ENCODE measurements around the gene SH3GL2.

SH3GL2 gene

DNA sequence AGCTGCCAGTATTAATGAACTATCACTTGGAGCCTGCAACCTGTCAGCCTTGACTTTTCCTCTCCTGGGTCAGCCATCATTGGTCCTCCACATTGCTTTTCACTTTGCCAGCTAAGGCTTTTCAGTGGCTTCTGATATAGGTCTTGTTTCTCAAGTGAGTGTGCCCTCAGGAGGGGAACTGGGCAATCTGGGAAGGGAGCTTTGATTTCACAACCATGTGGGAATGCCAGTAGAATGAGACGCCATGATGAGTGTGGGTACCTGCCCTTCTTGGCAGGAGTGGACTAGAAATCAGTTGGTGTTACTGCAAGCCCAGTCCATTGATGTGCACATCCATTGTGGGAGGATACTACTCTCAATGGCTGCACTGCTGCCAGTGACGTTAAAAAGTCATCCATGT is 54.1 kb downstream of the SH3GL2 start:
- Histone ChIP-seq H3K14ac (ENCODE audit: low read length) (no peak overlapping the region), H3K4ac (ENCODE audit: low read depth, low read length) (no peak overlapping the region), H3K4me3 (ENCODE audit: low read depth, low read length) (no peak overlapping the region), H2AK5ac (ENCODE audit: low read length) (no peak overlapping the region), H4K8ac (ENCODE audit: low read depth, low read length) (no peak overlapping the region), H3K36me3 (ENCODE audit: control insufficient read depth in 1 of 2, insufficient read depth in 2 of 2, low read length in 2 of 2) (no peaks in the 10 kb centered on the region), H3K18ac (ENCODE audit: low read length) (no peak overlapping the region), H3K27ac (ENCODE audit: low read depth, low read length) (no peak overlapping the region), H3K9me3 (ENCODE audit: insufficient read depth, low read depth, low read length) (no peaks in the 10 kb centered on the region), H2BK5ac (ENCODE audit: low read depth, low read length, poor library complexity) (no peak overlapping the region), H3K23ac (ENCODE audit: low read length) (no peak overlapping the region), H3K79me2 (ENCODE audit: control insufficient read depth, insufficient read depth, low read length, poor library complexity) (no peaks in the 10 kb centered on the region), H2BK120ac (ENCODE audit: insufficient read depth, low read length, poor library complexity) (no peak overlapping the region), H2AFZ (ENCODE audit: insufficient read depth, low read length, poor library complexity) (no peak overlapping the region), H4K12ac (ENCODE audit: low read depth, low read length) (no peak overlapping the region), H3K4me2 (ENCODE audit: low read length) (no peak overlapping the region), H4K91ac (ENCODE audit: low read depth, low read length) (no peak overlapping the region), H3K9ac (ENCODE audit: low read length) (no peak overlapping the region), H3K27me3 (ENCODE audit: insufficient read depth, low read length) (no peaks in the 10 kb centered on the region), H2BK12ac (ENCODE audit: low read length) (no peak overlapping the region), H3K79me1 (ENCODE audit: low read length) (no peaks in the 10 kb centered on the region), H3K4me1 (ENCODE audit: control insufficient read depth in 1 of 2, insufficient read depth in 2 of 2, low read length in 2 of 2) (peaks cover 0 to 7% of the 10 kb centered on the region in 2 experiments)
- no peak for DNase-seq
- no CpG with 5 or more reads among the region's 2 CpGs for WGBS (ENCODE audit: extremely low coverage, insufficient coverage, insufficient read length)

DNA sequence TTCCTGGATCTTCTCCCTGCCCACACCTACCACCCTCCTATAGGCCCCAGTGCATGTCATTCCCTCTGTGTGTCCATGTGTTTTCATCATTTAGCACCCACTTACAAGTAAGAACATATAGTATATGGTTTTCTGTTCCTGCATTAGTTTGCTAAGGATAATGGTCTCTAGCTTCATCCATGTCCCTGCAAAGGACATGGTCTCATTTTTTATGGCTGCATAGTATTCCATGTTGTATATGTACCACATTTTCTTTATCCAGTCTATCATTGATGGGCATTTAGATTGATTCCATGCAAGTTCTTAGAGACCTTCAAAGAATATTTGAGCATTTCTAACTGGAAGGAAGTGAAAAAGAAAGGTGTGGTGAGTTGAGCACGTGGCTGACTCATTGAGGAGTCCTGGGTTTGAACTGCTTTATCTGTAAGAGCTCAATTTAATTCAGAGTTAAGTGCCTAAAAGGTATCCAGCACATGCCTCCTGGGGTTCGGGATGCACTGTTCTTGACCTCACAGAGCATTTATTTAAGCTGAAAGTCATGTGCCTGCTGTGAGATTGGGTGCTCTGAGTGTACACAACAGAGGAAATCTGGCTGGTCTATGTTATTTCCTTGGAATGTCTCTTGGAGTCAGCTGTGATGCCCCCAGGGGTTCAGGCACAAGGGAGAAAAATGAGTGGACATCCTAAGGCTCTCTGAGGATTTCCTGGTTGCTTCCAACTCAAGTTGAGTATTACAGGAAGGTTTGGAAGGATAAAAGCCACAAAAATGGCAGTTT is 56.4 kb downstream of the SH3GL2 start:
- no peaks in the 10 kb centered on the region for H3K9me3 ChIP-seq (ENCODE audit: insufficient read depth, low read depth, low read length)
- WGBS (ENCODE audit: extremely low coverage, insufficient coverage, insufficient read length), result no CpG with 5 or more reads among the region's 2 CpGs
- no peaks in the 10 kb centered on the region for H3K79me1 ChIP-seq (ENCODE audit: low read length)
- DNase-seq, result no peak
- no peak overlapping the region for H3K4ac ChIP-seq (ENCODE audit: low read depth, low read length)
- H3K23ac ChIP-seq (ENCODE audit: low read length), result no peak overlapping the region
- no peak overlapping the region for H3K9ac ChIP-seq (ENCODE audit: low read length)
- H4K12ac ChIP-seq (ENCODE audit: low read depth, low read length), result no peak overlapping the region
- H3K4me3 ChIP-seq (ENCODE audit: low read depth, low read length), result no peak overlapping the region
- no peak overlapping the region for H2BK12ac ChIP-seq (ENCODE audit: low read length)
- H3K79me2 ChIP-seq (ENCODE audit: control insufficient read depth, insufficient read depth, low read length, poor library complexity), result no peaks in the 10 kb centered on the region
- H3K4me2 ChIP-seq (ENCODE audit: low read length), result no peak overlapping the region
- H2BK5ac ChIP-seq (ENCODE audit: low read depth, low read length, poor library complexity), result no peak overlapping the region
- H3K14ac ChIP-seq (ENCODE audit: low read length), result no peak overlapping the region
- H2AFZ ChIP-seq (ENCODE audit: insufficient read depth, low read length, poor library complexity), result no peak overlapping the region
- no peak overlapping the region for H2BK120ac ChIP-seq (ENCODE audit: insufficient read depth, low read length, poor library complexity)
- no peak overlapping the region for H3K18ac ChIP-seq (ENCODE audit: low read length)
- no peak overlapping the region for H4K8ac ChIP-seq (ENCODE audit: low read depth, low read length)
- no peak overlapping the region for H4K91ac ChIP-seq (ENCODE audit: low read depth, low read length)
- H2AK5ac ChIP-seq (ENCODE audit: low read length), result no peak overlapping the region
- H3K36me3 ChIP-seq (ENCODE audit: control insufficient read depth in 1 of 2, insufficient read depth in 2 of 2, low read length in 2 of 2), result no peaks in the 10 kb centered on the region
- H3K27me3 ChIP-seq (ENCODE audit: insufficient read depth, low read length), result no peaks in the 10 kb centered on the region
- peak overlapping the region; percentile 34 for H3K27ac ChIP-seq (ENCODE audit: low read depth, low read length)
- peaks cover 0 to 6% of the 10 kb centered on the region in 2 experiments for H3K4me1 ChIP-seq (ENCODE audit: control insufficient read depth in 1 of 2, insufficient read depth in 2 of 2, low read length in 2 of 2)

GRCh38 chr9:17636349-17636748 is 57.5 kb downstream of the SH3GL2 start:
- Histone ChIP-seq H3K27ac (ENCODE audit: low read depth, low read length) (no peak overlapping the region), H3K14ac (ENCODE audit: low read length) (no peak overlapping the region), H3K4me2 (ENCODE audit: low read length) (no peak overlapping the region), H2AFZ (ENCODE audit: insufficient read depth, low read length, poor library complexity) (no peak overlapping the region), H3K4ac (ENCODE audit: low read depth, low read length) (no peak overlapping the region), H3K23ac (ENCODE audit: low read length) (no peak overlapping the region), H4K8ac (ENCODE audit: low read depth, low read length) (no peak overlapping the region), H3K4me3 (ENCODE audit: low read depth, low read length) (no peak overlapping the region), H2BK5ac (ENCODE audit: low read depth, low read length, poor library complexity) (no peak overlapping the region), H3K9me3 (ENCODE audit: insufficient read depth, low read depth, low read length) (no peaks in the 10 kb centered on the region), H3K9ac (ENCODE audit: low read length) (no peak overlapping the region), H3K27me3 (ENCODE audit: insufficient read depth, low read length) (no peaks in the 10 kb centered on the region), H3K36me3 (ENCODE audit: control insufficient read depth in 1 of 2, insufficient read depth in 2 of 2, low read length in 2 of 2) (no peaks in the 10 kb centered on the region), H2BK12ac (ENCODE audit: low read length) (no peak overlapping the region), H3K4me1 (ENCODE audit: control insufficient read depth in 1 of 2, insufficient read depth in 2 of 2, low read length in 2 of 2) (no peaks in the 10 kb centered on the region), H3K79me1 (ENCODE audit: low read length) (no peaks in the 10 kb centered on the region), H4K12ac (ENCODE audit: low read depth, low read length) (no peak overlapping the region), H2BK120ac (ENCODE audit: insufficient read depth, low read length, poor library complexity) (no peak overlapping the region), H3K79me2 (ENCODE audit: control insufficient read depth, insufficient read depth, low read length, poor library complexity) (no peaks in the 10 kb centered on the region), H3K18ac (ENCODE audit: low read length) (no peak overlapping the region), H4K91ac (ENCODE audit: low read depth, low read length) (no peak overlapping the region), H2AK5ac (ENCODE audit: low read length) (no peak overlapping the region)
- no peak for DNase-seq
- no CpG with 5 or more reads among the region's 2 CpGs for WGBS (ENCODE audit: extremely low coverage, insufficient coverage, insufficient read length)

DNA sequence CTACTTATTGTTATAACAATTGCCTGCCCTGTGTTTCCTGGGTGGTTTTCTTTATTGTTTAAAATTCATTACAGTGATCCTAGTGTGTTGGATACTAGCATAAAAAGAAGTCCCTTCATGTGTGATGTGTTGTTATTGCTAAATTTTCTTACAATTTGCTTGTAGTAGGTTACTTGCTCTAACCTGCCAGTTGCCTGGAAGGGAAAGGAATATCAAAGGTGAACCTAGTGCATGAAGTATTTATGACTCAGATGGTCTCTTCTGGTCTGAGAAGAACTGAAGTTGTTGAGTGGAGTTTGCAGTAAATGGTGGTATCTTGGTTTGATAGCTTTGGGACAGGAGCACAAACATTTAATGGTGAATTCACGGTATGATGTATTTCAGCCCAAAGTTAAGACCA is 58.0 kb downstream of the SH3GL2 start:
- Histone ChIP-seq H2AFZ (ENCODE audit: insufficient read depth, low read length, poor library complexity) (no peak overlapping the region), H2AK5ac (ENCODE audit: low read length) (no peak overlapping the region), H3K18ac (ENCODE audit: low read length) (no peak overlapping the region), H3K9me3 (ENCODE audit: insufficient read depth, low read depth, low read length) (no peaks in the 10 kb centered on the region), H3K36me3 (ENCODE audit: control insufficient read depth in 1 of 2, insufficient read depth in 2 of 2, low read length in 2 of 2) (no peaks in the 10 kb centered on the region), H3K4me2 (ENCODE audit: low read length) (no peak overlapping the region), H3K4me1 (ENCODE audit: control insufficient read depth in 1 of 2, insufficient read depth in 2 of 2, low read length in 2 of 2) (no peaks in the 10 kb centered on the region), H3K4me3 (ENCODE audit: low read depth, low read length) (no peak overlapping the region), H4K91ac (ENCODE audit: low read depth, low read length) (no peak overlapping the region), H4K8ac (ENCODE audit: low read depth, low read length) (no peak overlapping the region), H3K27me3 (ENCODE audit: insufficient read depth, low read length) (no peaks in the 10 kb centered on the region), H3K79me1 (ENCODE audit: low read length) (no peaks in the 10 kb centered on the region), H3K14ac (ENCODE audit: low read length) (no peak overlapping the region), H3K27ac (ENCODE audit: low read depth, low read length) (no peak overlapping the region), H4K12ac (ENCODE audit: low read depth, low read length) (no peak overlapping the region), H2BK5ac (ENCODE audit: low read depth, low read length, poor library complexity) (no peak overlapping the region), H3K9ac (ENCODE audit: low read length) (no peak overlapping the region), H2BK12ac (ENCODE audit: low read length) (no peak overlapping the region), H3K4ac (ENCODE audit: low read depth, low read length) (no peak overlapping the region), H3K23ac (ENCODE audit: low read length) (no peak overlapping the region), H2BK120ac (ENCODE audit: insufficient read depth, low read length, poor library complexity) (no peak overlapping the region), H3K79me2 (ENCODE audit: control insufficient read depth, insufficient read depth, low read length, poor library complexity) (no peaks in the 10 kb centered on the region)
- no CpG with 5 or more reads among the region's 1 CpG for WGBS (ENCODE audit: extremely low coverage, insufficient coverage, insufficient read length)
- DNase-seq, result no peak
